DMS 273 (cell line): ENCODE measurements around the gene GOSR2.
"Not testable (repeated sequence)": the region's sequence is repeated elsewhere in the genome, so short reads cannot be mapped to it uniquely, and the experiment has no call there.

Source experiments
- DNase-seq: peaks from one replicate; lab custom pipeline; 2025; ENCODE audit not compliant: unreplicated experiment; lab: John Stamatoyannopoulos, UW

Gene GOSR2

DNA sequence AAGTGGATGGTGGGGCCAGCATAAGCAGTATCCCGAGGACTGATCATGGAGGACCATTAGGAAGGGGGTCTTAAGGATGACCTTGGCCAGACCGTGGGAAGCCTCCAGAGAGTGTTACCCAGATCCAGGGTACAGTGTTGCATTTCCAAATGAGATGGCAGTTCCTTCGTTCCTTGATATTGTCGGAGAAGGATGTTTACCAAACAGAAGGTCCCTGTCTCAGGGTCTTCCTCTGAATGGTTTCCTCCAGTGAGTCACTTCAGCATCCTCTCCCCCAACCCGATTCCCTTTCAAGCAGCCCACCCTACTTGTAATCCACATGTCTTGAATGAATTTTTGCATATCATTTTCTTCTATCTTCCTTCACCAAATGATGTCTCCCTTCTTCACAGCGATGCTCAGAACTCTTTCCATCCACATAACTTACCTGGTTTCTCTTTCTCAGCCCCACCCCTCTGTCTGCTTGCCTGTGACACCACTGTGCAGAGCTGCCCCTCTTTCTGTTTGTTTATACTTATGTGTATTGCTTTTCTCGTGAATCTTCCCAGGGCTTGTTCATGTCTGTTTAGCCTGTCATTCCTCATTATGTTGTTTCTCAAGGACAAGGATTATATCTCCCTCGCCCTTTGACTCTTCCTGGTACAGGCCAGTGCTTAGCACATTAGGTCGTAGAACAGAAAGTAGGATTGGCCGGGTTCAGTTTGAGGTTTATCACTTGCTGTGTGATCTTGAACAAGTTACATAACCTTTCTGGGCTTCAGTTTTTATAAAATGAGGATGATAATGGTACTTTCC, 5.7 kb downstream of the GOSR2 start:
- no peak for DNase-seq

- no peak for DNase-seq
These were observed 6.5 kb downstream of the GOSR2 start for GRCh38 chr17:46929413-46929812.

- no peak for DNase-seq
These were observed 7.1 kb downstream of the GOSR2 start for GRCh38 chr17:46930051-46930450.

DNA sequence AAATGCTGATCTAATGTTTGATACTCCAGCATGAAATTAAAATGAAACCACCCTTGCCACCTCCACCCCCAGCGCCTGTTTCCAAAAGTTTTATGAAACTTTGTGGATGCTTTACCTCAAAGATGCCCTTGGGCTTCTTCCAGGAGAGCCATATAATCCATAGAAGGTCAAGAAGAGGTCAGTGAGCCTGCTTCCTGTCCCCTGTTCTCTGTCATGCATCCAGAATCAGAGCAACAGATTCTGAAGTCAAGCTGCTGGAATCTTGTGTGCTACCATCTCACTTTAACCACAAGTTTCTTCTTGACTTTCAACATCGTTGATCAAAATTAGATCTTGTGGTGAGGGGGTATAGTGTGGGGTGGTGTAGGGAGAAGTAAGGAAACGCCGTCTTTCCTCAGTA, 8.6 kb downstream of the GOSR2 start:
- DNase-seq, result no peak

DNA sequence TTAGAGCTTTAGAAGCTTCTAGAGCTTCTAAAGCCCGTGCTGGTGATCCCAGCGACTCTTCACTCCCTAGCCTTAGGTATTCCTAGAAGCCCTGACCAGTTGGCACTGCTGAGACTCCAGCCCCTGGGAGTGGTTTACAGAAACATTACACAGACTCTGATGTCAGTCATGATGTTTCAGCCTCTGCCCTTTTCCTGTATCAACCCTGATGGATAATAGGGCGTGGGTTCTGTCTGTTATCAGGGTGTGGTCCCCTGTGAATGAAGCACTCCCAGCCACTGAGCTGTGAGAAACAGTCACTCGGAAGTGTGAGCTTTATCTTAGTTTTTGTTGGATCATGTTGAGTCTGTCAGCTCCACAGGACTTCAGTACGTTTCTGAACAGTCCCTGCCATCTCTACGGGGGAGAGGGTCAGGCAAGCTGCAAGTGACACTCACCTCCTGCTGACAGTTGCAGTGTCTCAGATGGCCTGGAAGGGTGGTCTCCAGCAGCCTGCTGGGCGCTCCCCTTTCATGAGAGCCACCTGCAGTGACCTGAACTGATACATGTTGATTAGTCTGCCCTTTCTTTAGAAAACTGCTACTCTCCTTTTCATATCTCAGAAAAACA, 12.8 kb downstream of the GOSR2 start:
- no peak for DNase-seq

GRCh38 chr17:46940692-46941404, 17.9 kb downstream of the GOSR2 start:
- peak; percentile 87 for DNase-seq

- DNase-seq, result peak; percentile 91
These were observed 19.7 kb downstream of the GOSR2 start for GRCh38 chr17:46942441-46943217.

- no peak for DNase-seq
These were observed 20.2 kb downstream of the GOSR2 start for GRCh38 chr17:46943218-46943500.

GRCh38 chr17:46943501-46944393, 20.8 kb downstream of the GOSR2 start:
- DNase-seq, result peak; percentile 55

DNA sequence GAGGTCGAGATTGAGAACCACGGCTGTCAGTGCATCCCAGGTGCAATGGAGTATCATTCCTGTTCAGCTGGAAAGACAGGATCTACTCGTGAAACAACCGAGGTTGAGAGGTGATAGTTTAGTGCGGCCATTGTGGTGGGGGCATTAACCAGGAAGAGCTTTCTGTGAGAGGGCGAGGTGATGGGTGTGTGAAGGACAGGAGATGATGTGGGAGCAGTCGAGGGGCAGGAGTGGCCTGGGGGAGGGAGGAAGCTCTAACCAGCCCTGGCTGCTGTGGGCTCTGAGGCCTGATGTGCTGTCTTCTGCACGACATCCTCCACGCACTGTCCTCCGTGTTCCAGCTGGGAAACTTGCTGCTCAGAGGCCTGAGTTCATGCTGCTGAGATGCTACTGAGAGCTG, 22.0 kb downstream of the GOSR2 start:
- DNase-seq, result no peak

- DNase-seq, result no peak
These were observed 24.3 kb downstream of the GOSR2 start for GRCh38 chr17:46947216-46947615.

GRCh38 chr17:46948544-46948943, 25.6 kb downstream of the GOSR2 start:
- DNase-seq, result no peak

GRCh38 chr17:46949291-46950174, 26.6 kb downstream of the GOSR2 start:
- peak; percentile 57 for DNase-seq

GRCh38 chr17:46950342-46950996, 27.5 kb downstream of the GOSR2 start:
- no peak for DNase-seq

- DNase-seq, result peak; percentile 75
These were observed 28.1 kb downstream of the GOSR2 start for GRCh38 chr17:46950997-46951621.

- DNase-seq, result no peak
These were observed 28.7 kb downstream of the GOSR2 start for GRCh38 chr17:46951706-46952105.

DNA sequence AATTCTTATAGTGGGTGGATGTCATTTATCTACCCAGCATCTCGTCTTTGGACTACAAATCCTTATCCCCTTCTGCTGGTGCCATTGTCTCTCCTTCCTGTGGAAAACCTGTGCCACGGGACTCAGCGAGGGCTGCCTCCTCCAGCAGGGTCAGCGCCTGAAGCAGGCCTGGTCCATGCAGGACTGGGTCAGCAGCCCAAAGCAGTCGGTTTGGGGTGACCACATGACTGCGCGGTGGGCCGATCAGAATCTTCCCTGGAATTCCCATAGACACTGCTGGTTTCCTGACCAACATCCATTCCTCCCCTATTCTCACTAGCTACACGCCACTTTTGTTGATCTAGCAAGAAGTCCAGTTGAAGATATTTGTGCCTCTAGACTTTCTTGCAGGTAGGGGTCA, 29.2 kb downstream of the GOSR2 start:
- DNase-seq, result no peak

- not testable (repeated sequence) for DNase-seq
These were observed 30.2 kb downstream of the GOSR2 start for GRCh38 chr17:46953191-46953590.
